GM18505 (cell line): ENCODE results near the gene BFSP2.

Experiments used
- ATAC-seq: cut with Tn5 transposase; IDR thresholded peaks from one replicate; pipeline ENCODE4 v1.9.1; 2021; ENCODE audit not compliant: unreplicated experiment
- POLR2A ChIP-seq: IDR thresholded peaks from 4 replicates; pipeline ENCODE4 v1.6.1; 2011; ENCODE audit warnings: borderline replicate concordance; ENCODE audit not compliant: insufficient read depth, insufficient read length; ENCODE audit errors: extremely low read depth

BFSP2 gene

GRCh38 chr3:133376810-133377209 is 23.0 kb upstream of the BFSP2 start:
- TF ChIP-seq POLR2A: no peak
- ATAC-seq: no peak

GRCh38 chr3:133377396-133377795 is 22.5 kb upstream of the BFSP2 start:
- ATAC-seq: no peak
- TF ChIP-seq POLR2A: no peak

- no peak for ATAC-seq
- TF ChIP-seq POLR2A: no peak
Observed at GRCh38 chr3:133379926-133380325, 19.9 kb upstream of the BFSP2 start.

- TF ChIP-seq POLR2A: no peak
- ATAC-seq: no peak
Observed at GRCh38 chr3:133380481-133381225, 19.2 kb upstream of the BFSP2 start.

GRCh38 chr3:133381346-133382109 is 18.3 kb upstream of the BFSP2 start:
- ATAC-seq: no peak
- no peak for TF ChIP-seq POLR2A

GRCh38 chr3:133383175-133383574 is 16.7 kb upstream of the BFSP2 start:
- TF ChIP-seq POLR2A: no peak
- ATAC-seq: no peak

- no peak for TF ChIP-seq POLR2A
Observed at GRCh38 chr3:133383741-133384140, 16.1 kb upstream of the BFSP2 start.

GRCh38 chr3:133384331-133385027 is 15.4 kb upstream of the BFSP2 start:
- peak; percentile 74 for ATAC-seq
- TF ChIP-seq POLR2A: no peak

More at GRCh38 chr3:133383741-133384140, 16.1 kb upstream of the BFSP2 start:
- no peak for ATAC-seq

- no peak for ATAC-seq
- no peak for TF ChIP-seq POLR2A
Observed at GRCh38 chr3:133386876-133387275, 13.0 kb upstream of the BFSP2 start.

GRCh38 chr3:133387341-133387740 is 12.5 kb upstream of the BFSP2 start:
- ATAC-seq: no peak
- TF ChIP-seq POLR2A: no peak

- no peak for ATAC-seq
Observed at GRCh38 chr3:133388696-133389395, 11.0 kb upstream of the BFSP2 start.

GRCh38 chr3:133390715-133391114 is 9.1 kb upstream of the BFSP2 start:
- ATAC-seq: no peak

More at GRCh38 chr3:133388696-133389395, 11.0 kb upstream of the BFSP2 start:
- no peak for TF ChIP-seq POLR2A

GRCh38 chr3:133393204-133393603 is 6.7 kb upstream of the BFSP2 start:
- no peak for ATAC-seq

More at GRCh38 chr3:133390715-133391114, 9.1 kb upstream of the BFSP2 start:
- TF ChIP-seq POLR2A: no peak

More at GRCh38 chr3:133393204-133393603, 6.7 kb upstream of the BFSP2 start:
- TF ChIP-seq POLR2A: no peak
